Epithelial cell of esophagus (primary cell): ENCODE data around the gene UQCRC2.
"Not testable (repeated sequence)": the region's sequence is repeated elsewhere in the genome, so short reads cannot be mapped to it uniquely, and the experiment has no call there.

Experiments used
- DNase-seq: peaks from one replicate; pipeline ENCODE4 v3.0.0; 2010; ENCODE audit warnings: low read depth
- H3K4me3 ChIP-seq: 2 replicates; pipeline ENCODE4 v1.5.1; 2011; ENCODE audit warnings: mild to moderate bottlenecking, low read length, control low read depth
- CTCF ChIP-seq: IDR thresholded peaks from 2 replicates; pipeline ENCODE4 v1.5.1; 2011; ENCODE audit warnings: low read depth, mild to moderate bottlenecking, low read length, control low read depth, inconsistent platforms; ENCODE audit not compliant: insufficient read depth; ENCODE audit errors: missing control alignments

UQCRC2 gene

GRCh38 chr16:21991621-21992020 is 38.5 kb downstream of the UQCRC2 start:
- H3K4me3 ChIP-seq, result no peak overlapping the region
- no peak for TF ChIP-seq CTCF
- DNase-seq, result no peak

- H3K4me3 ChIP-seq, result no peak overlapping the region
- DNase-seq, result no peak
- TF ChIP-seq CTCF, result no peak
Measured at GRCh38 chr16:21994856-21995465, 41.8 kb downstream of the UQCRC2 start.

GRCh38 chr16:21996923-21997696 is 43.9 kb downstream of the UQCRC2 start:
- H3K4me3 ChIP-seq, result no peak overlapping the region
- no peak for TF ChIP-seq CTCF
- no peak for DNase-seq

- no peak for DNase-seq
- no peak for TF ChIP-seq CTCF
- no peak overlapping the region for H3K4me3 ChIP-seq
Measured at GRCh38 chr16:21997697-21998480, 44.7 kb downstream of the UQCRC2 start.

- no peak overlapping the region for H3K4me3 ChIP-seq
- DNase-seq, result peak; percentile 89
- no peak for TF ChIP-seq CTCF
Measured at GRCh38 chr16:22001591-22001990, 48.4 kb downstream of the UQCRC2 start.

GRCh38 chr16:22002047-22002446 is 48.9 kb downstream of the UQCRC2 start:
- H3K4me3 ChIP-seq, result not testable (repeated sequence)
- DNase-seq, result peak; percentile 67

GRCh38 chr16:22003195-22003594 is 50.0 kb downstream of the UQCRC2 start:
- no peak for DNase-seq
- H3K4me3 ChIP-seq, result no peak overlapping the region
- TF ChIP-seq CTCF, result no peak
